Measurements from ENCODE around the gene TMOD3. TPM values are rescaled to one million over a fixed set of nuclear protein-coding genes. Genes with fewer than 3 reads are reported as not detected.

TMOD3 gene
- total RNA-seq, 2 donors from 2014 or later, result 18.7 to 19.7 TPM

DNA sequence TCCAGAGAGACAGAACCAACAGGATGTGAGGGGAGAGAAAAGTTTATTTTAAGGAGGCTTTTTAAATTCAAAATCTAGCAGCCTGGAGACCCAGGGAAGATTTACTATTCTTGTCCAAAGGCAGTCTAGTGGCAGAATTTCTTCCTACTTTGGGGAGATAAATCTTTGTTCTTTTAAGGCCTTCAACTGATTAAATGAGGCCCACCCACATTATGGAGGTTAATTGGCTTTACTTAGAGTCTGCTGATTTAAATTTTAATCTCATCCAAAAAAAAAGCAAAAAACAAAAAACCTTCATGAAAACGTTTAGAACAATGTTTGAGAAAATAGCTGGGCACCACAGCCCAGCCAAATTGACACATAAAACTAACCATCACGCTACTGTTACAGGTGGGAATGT lies 41.3 kb downstream of the TMOD3 start:
- DNase-seq (ENCODE audit: low spot score), result no peak
- H3K4me1 ChIP-seq, result peaks cover 0 to 19% of the 10 kb centered on the region in 2 donors
- H3K27me3 ChIP-seq, result no peaks in the 10 kb centered on the region
- TF ChIP-seq, protein P1, sequence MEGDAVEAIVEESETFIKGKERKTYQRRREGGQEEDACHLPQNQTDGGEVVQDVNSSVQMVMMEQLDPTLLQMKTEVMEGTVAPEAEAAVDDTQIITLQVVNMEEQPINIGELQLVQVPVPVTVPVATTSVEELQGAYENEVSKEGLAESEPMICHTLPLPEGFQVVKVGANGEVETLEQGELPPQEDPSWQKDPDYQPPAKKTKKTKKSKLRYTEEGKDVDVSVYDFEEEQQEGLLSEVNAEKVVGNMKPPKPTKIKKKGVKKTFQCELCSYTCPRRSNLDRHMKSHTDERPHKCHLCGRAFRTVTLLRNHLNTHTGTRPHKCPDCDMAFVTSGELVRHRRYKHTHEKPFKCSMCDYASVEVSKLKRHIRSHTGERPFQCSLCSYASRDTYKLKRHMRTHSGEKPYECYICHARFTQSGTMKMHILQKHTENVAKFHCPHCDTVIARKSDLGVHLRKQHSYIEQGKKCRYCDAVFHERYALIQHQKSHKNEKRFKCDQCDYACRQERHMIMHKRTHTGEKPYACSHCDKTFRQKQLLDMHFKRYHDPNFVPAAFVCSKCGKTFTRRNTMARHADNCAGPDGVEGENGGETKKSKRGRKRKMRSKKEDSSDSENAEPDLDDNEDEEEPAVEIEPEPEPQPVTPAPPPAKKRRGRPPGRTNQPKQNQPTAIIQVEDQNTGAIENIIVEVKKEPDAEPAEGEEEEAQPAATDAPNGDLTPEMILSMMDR (IDR thresholded peaks at IDR 0.05), result no peak
- H3K36me3 ChIP-seq, result peaks cover 36% of the 10 kb centered on the region
- H3K4me3 ChIP-seq, result no peak overlapping the region
- H3K27ac ChIP-seq, result no peak overlapping the region
- H3K9me3 ChIP-seq, result no peaks in the 10 kb centered on the region

DNA sequence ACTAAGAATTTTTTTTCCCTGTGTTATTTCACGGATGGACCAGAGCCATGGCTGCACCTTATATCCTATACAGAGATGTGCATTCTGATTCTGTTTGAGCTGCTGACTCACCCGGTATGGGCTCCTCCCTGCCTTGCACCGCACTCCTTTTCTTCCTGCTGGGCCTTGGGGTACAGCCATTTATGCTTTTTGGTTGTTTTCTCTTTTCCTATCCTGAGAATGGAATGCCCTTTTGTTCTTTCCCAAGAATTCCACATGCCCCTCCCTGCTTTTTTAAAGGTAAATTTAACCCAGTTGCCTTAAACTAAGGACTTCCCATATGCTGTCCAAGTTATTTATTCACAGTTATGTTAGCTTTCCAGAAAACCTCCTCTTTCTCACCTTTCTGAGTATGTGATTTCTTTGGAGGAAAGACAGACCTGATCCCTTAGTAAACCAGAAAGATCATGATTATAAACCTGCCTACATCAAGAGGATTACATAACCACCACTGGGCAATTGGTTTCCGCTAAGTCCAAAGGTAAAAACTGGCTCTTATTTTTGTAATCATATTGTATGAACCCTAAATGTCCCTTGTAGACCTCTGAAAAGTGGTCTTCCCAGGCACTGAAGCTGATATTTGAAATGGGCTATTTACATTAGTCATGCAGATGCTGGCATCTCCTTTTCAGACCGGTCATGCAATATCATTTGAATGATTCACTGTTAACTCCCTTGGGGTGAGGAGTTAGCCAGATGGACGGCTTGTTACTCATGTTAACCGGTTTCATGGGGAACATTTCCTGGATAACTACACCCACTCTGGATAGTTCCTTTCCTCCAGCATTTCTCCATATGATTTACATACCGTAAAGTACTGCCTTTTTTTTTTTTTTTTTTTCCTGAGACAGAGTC lies 45.5 kb downstream of the TMOD3 start:
- Histone ChIP-seq H3K27me3 (no peaks in the 10 kb centered on the region), H3K4me3 (no peak overlapping the region), H3K9me3 (no peaks in the 10 kb centered on the region), H3K36me3 (peaks cover 20% of the 10 kb centered on the region), H3K4me1 (peaks cover 0 to 39% of the 10 kb centered on the region in 2 donors), H3K27ac (peak overlapping the region; percentile 42 to 71)
- TF ChIP-seq, protein P1 (IDR thresholded peaks at IDR 0.05), result no peak
- DNase-seq (ENCODE audit: low spot score), result peak; percentile 63

DNA sequence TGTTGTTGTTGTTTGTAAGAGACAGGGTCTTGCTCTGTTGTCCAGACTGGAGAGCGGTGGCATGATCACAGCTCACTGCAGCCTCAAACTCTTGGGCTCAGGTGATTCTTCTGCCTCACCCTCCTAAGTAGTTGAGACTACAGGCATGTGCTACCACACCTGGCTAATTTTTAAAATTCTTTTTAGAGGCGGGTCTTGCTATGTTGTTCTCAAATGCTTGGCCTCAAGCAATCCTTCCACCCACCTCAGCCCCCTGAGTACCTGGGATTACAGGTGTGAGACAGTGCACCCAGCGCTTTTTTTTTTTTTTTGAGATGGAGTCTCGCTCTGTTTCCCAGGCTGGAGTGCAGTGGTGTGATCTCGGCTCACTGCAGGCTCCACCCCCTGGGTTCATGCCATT lies 46.7 kb downstream of the TMOD3 start:
- no peak overlapping the region for H3K4me3 ChIP-seq
- no peak for DNase-seq (ENCODE audit: low spot score)
- H3K9me3 ChIP-seq, result no peaks in the 10 kb centered on the region
- H3K36me3 ChIP-seq, result peaks cover 9% of the 10 kb centered on the region
- TF ChIP-seq, protein P1 (IDR thresholded peaks at IDR 0.05), result no peak
- no peaks in the 10 kb centered on the region for H3K27me3 ChIP-seq
- H3K4me1 ChIP-seq, result peaks cover 0 to 43% of the 10 kb centered on the region in 2 donors
- peak overlapping the region in 1 of 2 donors; percentile 71 for H3K27ac ChIP-seq

DNA sequence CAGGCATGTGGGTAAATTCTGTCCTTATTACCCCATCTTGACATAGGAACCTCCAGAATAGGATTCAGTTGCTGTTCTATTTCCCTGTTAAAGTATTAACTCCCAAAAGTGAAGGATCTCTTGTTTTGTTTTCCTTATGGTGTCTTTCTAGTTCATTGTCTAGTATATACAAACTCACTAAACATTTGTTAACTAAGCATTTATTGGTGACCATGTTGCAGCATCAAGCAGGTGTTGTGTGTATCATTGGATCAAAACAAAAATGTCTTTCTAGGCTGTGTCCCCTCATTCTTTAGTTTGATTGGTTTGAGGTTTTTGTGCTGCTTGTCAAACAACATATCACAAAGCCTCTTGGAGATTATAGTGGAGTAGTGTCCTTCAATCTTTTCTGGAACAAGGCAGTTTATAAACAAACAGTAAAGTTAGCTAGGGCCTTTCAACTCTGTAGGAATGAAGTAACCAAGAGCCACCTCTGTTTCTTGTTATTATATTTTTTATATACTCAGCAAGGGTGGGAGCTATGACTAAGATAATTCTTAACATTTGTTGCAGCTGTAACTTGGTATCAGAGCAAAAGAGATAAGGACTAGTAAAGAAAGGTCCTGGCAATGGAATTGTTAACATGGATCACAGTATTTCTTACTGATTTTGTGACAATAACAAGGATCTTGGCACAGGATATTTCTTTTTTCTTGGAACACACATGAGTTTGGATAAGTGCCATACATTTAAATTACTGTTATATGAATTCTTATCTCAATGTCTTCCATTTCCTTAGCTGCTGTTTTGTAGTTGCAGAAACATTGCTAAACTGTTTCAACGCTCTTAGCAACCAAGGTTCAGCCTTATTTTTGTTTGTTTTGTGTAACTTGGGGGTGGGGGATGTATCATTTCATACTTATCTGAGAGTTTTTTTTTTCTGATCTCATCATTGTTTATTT lies 49.3 kb downstream of the TMOD3 start:
- peaks cover 0 to 48% of the 10 kb centered on the region in 2 donors for H3K4me1 ChIP-seq
- peak overlapping the region; percentile 1 to 59 for H3K27ac ChIP-seq
- TF ChIP-seq, protein P1 (IDR thresholded peaks at IDR 0.05), result no peak

DNA sequence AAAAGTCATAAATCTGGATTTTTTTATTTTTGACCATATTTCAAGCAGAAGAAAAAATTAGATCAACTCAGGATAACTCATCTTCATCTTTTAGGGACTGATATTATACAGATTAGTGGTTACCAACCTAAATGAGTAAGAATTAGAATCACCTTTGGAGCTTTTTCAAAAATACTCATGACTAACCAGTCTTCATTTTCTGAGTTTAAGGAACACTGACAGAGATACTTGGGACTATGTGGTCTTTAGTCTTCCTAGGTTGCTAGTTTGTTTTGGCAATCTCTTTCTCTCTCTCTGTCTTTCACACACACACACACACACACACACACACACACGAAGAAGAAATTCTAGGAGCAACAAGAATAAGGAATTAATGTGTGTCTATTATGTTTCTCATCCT lies 50.1 kb downstream of the TMOD3 start:
- Histone ChIP-seq H3K27me3 (no peaks in the 10 kb centered on the region), H3K4me1 (peaks cover 0 to 51% of the 10 kb centered on the region in 2 donors), H3K27ac (peak overlapping the region; percentile 1 to 59)

More for the DNA sequence above, 49.3 kb downstream of the TMOD3 start:
- H3K9me3 ChIP-seq, result no peaks in the 10 kb centered on the region
- DNase-seq (ENCODE audit: low spot score), result no peak
- no peaks in the 10 kb centered on the region for H3K27me3 ChIP-seq
- H3K4me3 ChIP-seq, result no peak overlapping the region
- H3K36me3 ChIP-seq, result no peaks in the 10 kb centered on the region

More for the DNA sequence above, 50.1 kb downstream of the TMOD3 start:
- Histone ChIP-seq H3K9me3 (no peaks in the 10 kb centered on the region), H3K4me3 (no peak overlapping the region), H3K36me3 (no peaks in the 10 kb centered on the region)
- no peak for DNase-seq (ENCODE audit: low spot score)
- TF ChIP-seq, protein P1 (IDR thresholded peaks at IDR 0.05), result no peak

Data from right atrium auricular region (tissue), 2 donors.